ENCODE results near the gene LRRC51.

LRRC51 gene

DNA sequence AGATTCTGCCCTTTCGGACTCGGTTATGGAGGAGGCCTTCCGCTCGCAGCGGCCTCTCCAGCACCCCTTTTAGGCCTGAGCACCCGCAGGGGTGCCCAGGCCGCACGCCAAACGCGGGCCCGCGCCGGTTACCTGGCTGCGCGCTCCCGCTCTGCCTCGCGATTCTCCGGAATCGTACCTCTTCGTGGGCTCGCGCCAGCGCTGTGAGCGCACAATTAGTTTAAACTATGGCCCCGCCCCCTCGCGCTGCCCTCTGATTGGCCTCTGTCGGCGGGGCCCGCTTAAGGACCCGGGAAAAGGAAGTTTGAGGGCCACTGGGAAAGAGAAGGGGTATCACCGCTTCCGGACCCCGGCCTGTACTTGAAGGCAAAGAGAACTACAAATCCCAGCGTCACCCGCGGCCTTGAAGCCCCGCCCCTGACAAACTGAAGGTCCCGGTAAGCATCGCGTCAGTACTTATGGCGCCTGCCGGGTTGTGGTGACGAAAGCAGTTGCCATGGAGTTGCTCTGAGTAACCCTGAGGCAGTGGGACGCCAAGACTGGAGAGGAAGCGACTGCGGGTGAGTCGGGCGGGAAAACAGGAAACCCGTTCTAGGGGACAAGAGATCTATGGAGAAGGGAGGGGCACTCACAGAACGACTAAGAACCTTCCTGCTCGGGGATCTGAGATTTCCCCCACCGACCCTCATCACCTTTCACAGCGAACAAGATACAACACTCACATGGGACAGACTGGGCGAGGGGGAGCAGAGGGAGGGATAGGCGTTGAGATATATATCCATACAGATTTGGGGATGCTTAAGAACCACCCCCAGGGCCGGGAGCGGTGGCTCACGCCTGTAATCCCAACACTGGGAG, at the start of gene LRRC51, which contains the start of gene NUMA1:
Gene LRRC51 (plus strand): TSS at position 525 of the 858 bp plus-strand sequence. CDS start 8,234 bp downstream, outside the sequence.
Gene NUMA1 (minus strand): TSS at position 217 of the 858 bp plus-strand sequence. CDS start 44,599 bp downstream, outside the sequence.
- TF ChIP-seq CTCF (IDR thresholded peaks at IDR 0.05; ENCODE audit: low read length), result no peak
- TF ChIP-seq EZH2phosphoT487 (IDR thresholded peaks at IDR 0.05; ENCODE audit: low read length), result no peak
- TF ChIP-seq EZH2 (optimal IDR thresholded peaks at IDR 0.05; ENCODE audit: low read depth, low read length), result no peak
- Histone ChIP-seq H3K4me3 (ENCODE audit: low read length) (peak within 1 kb of the TSS; percentile 91), H3K79me2 (ENCODE audit: low read length) (peaks cover 45% of the 10 kb centered on the region), H3K4me1 (ENCODE audit: low read length) (peaks cover 31% of the 10 kb centered on the region), H4K20me1 (ENCODE audit: insufficient read depth, low read length) (no peaks in the 10 kb centered on the region), H3K9me3 (replicated peaks; ENCODE audit: insufficient read depth, low read length) (no peaks in the 10 kb centered on the region), H3K9ac (ENCODE audit: low read length) (peak within 1 kb of the TSS; percentile 79), H2AFZ (ENCODE audit: low read length) (peak within 1 kb of the TSS; percentile 46), H3K27ac (ENCODE audit: low read length) (peak within 1 kb of the TSS; percentile 60; the same call in 1 of the 2 replicates), H3K27me3 (replicated peaks; ENCODE audit: insufficient read depth, low read length) (no peaks in the 10 kb centered on the region), H3K9me2 (replicated peaks; ENCODE audit: insufficient read depth, low read length) (no peaks in the 10 kb centered on the region), H3K36me3 (replicated peaks; ENCODE audit: insufficient read depth, low read length) (no peaks in the 10 kb centered on the region), H3K4me2 (ENCODE audit: low read depth, low read length) (peak within 1 kb of the TSS; percentile 80), H3F3A (ENCODE audit: insufficient read depth, low read length) (peaks cover 16% of the 10 kb centered on the region)
- DNase-seq, result peak; percentile 100

- H3K79me2 ChIP-seq (ENCODE audit: low read length), result peaks cover 91% of the 10 kb centered on the region
- no peak overlapping the region for H3K4me2 ChIP-seq (ENCODE audit: low read depth, low read length)
These were observed 44.0 kb upstream of the LRRC51 start for GRCh38 chr11:72036687-72037086.

More at GRCh38 chr11:72036687-72037086, 44.0 kb upstream of the LRRC51 start:
- TF ChIP-seq EZH2 (optimal IDR thresholded peaks at IDR 0.05; ENCODE audit: low read depth, low read length), result no peak
- TF ChIP-seq CTCF (IDR thresholded peaks at IDR 0.05; ENCODE audit: low read length), result no peak
- no peak for TF ChIP-seq EZH2phosphoT487 (IDR thresholded peaks at IDR 0.05; ENCODE audit: low read length)
- Histone ChIP-seq H3K4me1 (ENCODE audit: low read length) (peaks cover 29% of the 10 kb centered on the region), H3K9ac (ENCODE audit: low read length) (no peak overlapping the region), H3K27me3 (replicated peaks; ENCODE audit: insufficient read depth, low read length) (no peaks in the 10 kb centered on the region), H3K4me3 (ENCODE audit: low read length) (no peak overlapping the region), H4K20me1 (ENCODE audit: insufficient read depth, low read length) (0 out of 2 replicates have a peak, but pooled peaks cover 3% of the 10 kb centered on the region), H3K27ac (ENCODE audit: low read length) (no peak overlapping the region), H3K9me2 (replicated peaks; ENCODE audit: insufficient read depth, low read length) (no peaks in the 10 kb centered on the region), H3K36me3 (replicated peaks; ENCODE audit: insufficient read depth, low read length) (peaks cover 4% of the 10 kb centered on the region; the same call in 1 of the 2 replicates), H3K9me3 (replicated peaks; ENCODE audit: insufficient read depth, low read length) (no peaks in the 10 kb centered on the region), H2AFZ (ENCODE audit: low read length) (no peak overlapping the region), H3F3A (ENCODE audit: insufficient read depth, low read length) (peaks cover 10% of the 10 kb centered on the region)
- DNase-seq, result no peak
